IgD-negative memory B cell (primary cell): Measurements from ENCODE around the gene TEAD1. TPM values are rescaled to one million over a fixed set of nuclear protein-coding genes. Genes with fewer than 3 reads are reported as not detected.

Experiments
- H3K27ac Mint-ChIP-seq, 3 donors: one replicate each; pipeline ENCODE4 v1.8.0; 2020 to 2022; ENCODE audit warnings: mild to moderate bottlenecking in 3 of 3, mixed read lengths in 3 of 3, moderate library complexity in 1 of 3
- H3K27me3 Mint-ChIP-seq: one replicate; pipeline ENCODE4 v1.8.0; 2021; ENCODE audit warnings: mixed read lengths
- H3K36me3 Mint-ChIP-seq: one replicate; pipeline ENCODE4 v1.8.0; 2020; ENCODE audit warnings: mild to moderate bottlenecking, mixed read lengths
- H3K4me1 Mint-ChIP-seq, 3 donors: one replicate each; pipeline ENCODE4 v1.8.0; 2020 to 2022; ENCODE audit warnings: mixed read lengths in 3 of 3, mild to moderate bottlenecking in 1 of 3
- H3K4me3 Mint-ChIP-seq, 4 donors: one replicate each; pipeline ENCODE4 v1.8.0; 2020 to 2022; ENCODE audit warnings: mild to moderate bottlenecking in 4 of 4, mixed read lengths in 4 of 4, moderate library complexity in 3 of 4
- H3K9me3 Mint-ChIP-seq, 3 donors: one replicate each; pipeline ENCODE4 v1.8.0; 2020 to 2021; ENCODE audit warnings: mixed read lengths in 3 of 3, mild to moderate bottlenecking in 1 of 3
- polyA plus RNA-seq: library from polyadenylated mRNA; unstranded; fragments of 300-500 nt; fragmentation: Illumina TruSeq; gene quantifications from one replicate; pipeline ENCODE4 v1.2.3, GENCODE V29; 2021

Gene TEAD1
- polyA plus RNA-seq, 1 donor from 2014 or later = not detected

DNA sequence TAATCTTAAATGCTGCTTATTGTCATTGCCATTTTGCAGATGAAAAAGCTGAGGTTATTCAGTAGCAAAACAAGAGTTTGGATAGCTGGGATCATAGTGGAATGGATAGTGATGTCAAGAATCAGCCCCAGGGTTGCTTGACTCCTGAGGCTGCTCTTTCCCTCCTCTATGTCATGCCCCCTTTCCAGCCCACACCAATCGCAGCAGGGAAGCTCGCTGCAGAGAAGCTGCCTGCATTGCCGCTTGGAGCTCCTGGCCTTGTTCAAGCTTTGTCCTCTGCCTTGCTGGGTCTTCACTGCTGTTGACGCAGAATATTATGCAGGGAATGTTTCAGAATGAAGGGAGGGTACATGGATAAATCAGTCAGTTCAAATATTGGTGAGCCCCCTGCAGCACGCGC is 206.1 kb downstream of the TEAD1 start:
- peaks cover 0 to 2% (median 0%) of the 10 kb centered on the region in 3 donors for H3K9me3 Mint-ChIP-seq
- H3K27me3 Mint-ChIP-seq = peaks cover 3% of the 10 kb centered on the region
- H3K36me3 Mint-ChIP-seq = no peaks in the 10 kb centered on the region
- H3K4me1 Mint-ChIP-seq = peaks cover 0 to 1% (median 0%) of the 10 kb centered on the region in 3 donors
- no peak overlapping the region for H3K27ac Mint-ChIP-seq
- no peak overlapping the region for H3K4me3 Mint-ChIP-seq

GRCh38 chr11:12882670-12883069 is 208.4 kb downstream of the TEAD1 start:
- peaks cover 0 to 2% (median 0%) of the 10 kb centered on the region in 3 donors for H3K9me3 Mint-ChIP-seq
- no peak overlapping the region for H3K27ac Mint-ChIP-seq
- H3K4me1 Mint-ChIP-seq = peaks cover 0 to 1% (median 0%) of the 10 kb centered on the region in 3 donors
- no peak overlapping the region for H3K4me3 Mint-ChIP-seq
- H3K27me3 Mint-ChIP-seq = peaks cover 3% of the 10 kb centered on the region
- H3K36me3 Mint-ChIP-seq = no peaks in the 10 kb centered on the region

DNA sequence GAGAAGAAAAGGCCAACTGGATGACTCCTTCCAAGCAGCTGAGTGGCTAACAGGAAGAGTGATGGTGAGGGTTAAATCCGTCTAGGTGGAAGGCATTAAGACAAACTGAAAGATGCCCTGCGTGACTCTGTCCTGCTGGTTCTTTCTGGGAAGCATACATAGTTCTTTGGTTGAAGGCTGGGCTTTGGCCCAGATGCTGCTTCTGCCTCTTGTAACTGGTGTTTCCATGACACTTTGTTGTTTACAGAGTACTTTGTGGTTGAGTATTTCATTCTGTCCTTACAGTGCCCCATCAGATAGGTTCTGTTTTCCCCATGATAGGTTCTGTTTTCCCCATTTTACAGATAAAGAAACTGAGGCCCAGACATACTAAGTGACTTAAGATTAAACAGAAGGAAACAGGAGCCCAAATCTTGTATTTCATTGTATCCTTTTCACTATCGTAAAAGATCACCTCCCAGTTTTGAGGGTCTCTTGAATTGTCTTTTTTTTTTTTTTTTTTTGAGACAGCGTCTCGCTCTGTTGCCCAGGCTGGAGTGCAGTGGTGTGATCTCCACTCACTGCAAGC is 210.6 kb downstream of the TEAD1 start:
- H3K9me3 Mint-ChIP-seq = no peaks in the 10 kb centered on the region
- H3K36me3 Mint-ChIP-seq = no peaks in the 10 kb centered on the region
- no peak overlapping the region for H3K4me3 Mint-ChIP-seq
- peaks cover 0 to 3% (median 0%) of the 10 kb centered on the region in 3 donors for H3K4me1 Mint-ChIP-seq
- peaks cover 5% of the 10 kb centered on the region for H3K27me3 Mint-ChIP-seq
- no peak overlapping the region for H3K27ac Mint-ChIP-seq

- Mint-ChIP-seq H3K4me1 (peaks cover 0 to 2% (median 0%) of the 10 kb centered on the region in 3 donors), H3K36me3 (no peaks in the 10 kb centered on the region), H3K4me3 (no peak overlapping the region), H3K27ac (no peak overlapping the region), H3K27me3 (peaks cover 5% of the 10 kb centered on the region), H3K9me3 (no peaks in the 10 kb centered on the region)
Observed at GRCh38 chr11:12885717-12886239, 211.6 kb downstream of the TEAD1 start.

DNA sequence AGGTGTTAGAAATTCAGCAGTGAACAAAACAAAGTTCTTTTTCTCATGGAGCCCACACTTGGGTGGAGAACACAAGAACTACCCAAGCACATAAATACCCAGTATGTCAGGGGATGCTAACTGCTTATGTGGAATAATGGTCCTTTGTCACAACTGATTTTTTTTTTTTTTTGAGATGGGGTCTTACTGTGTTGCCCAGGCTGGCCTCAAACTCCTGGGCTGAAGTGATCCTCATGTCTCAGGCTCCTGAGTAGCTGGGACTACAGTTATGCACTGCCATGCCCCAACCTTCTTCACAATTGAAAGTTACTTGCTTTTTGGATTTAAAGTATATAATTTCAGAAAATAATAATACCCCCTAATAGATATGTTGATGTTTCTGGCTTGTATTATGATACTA is 212.3 kb downstream of the TEAD1 start:
- Mint-ChIP-seq H3K27ac (no peak overlapping the region), H3K9me3 (no peaks in the 10 kb centered on the region), H3K36me3 (no peaks in the 10 kb centered on the region), H3K4me3 (no peak overlapping the region), H3K27me3 (peaks cover 5% of the 10 kb centered on the region), H3K4me1 (peaks cover 0 to 2% (median 0%) of the 10 kb centered on the region in 3 donors)

DNA sequence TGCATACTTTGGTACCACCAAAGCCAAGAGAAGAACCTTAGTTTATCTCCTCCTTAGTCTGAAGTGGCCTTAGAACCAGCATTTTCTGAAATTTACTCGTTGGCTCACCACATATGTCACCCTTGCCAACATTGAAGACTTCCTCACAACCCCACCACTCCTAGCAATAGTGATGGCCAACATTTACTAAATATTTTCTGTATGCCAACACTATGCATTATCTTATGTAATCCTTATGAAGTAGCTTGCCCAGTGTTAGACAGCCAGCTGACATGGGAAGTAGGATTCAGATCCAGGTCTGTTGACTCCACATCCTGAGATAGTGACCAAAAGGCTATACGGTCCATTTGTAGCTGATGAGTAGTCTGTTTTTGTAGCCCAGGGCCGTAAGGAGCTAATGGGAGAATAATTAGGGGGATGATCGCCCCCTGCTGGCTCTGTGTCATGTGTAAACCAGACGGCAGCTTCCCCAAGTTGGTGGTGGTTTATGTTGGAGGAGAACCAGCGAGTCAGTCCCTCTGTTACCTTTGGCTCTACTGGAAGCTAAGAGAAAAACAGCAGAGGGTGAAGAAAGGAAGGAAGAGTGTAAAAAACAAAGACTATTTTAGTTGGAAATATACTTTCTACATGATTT is 214.4 kb downstream of the TEAD1 start:
- Mint-ChIP-seq H3K4me1 (peaks cover 0 to 2% (median 0%) of the 10 kb centered on the region in 3 donors), H3K27ac (no peak overlapping the region), H3K9me3 (no peaks in the 10 kb centered on the region), H3K36me3 (no peaks in the 10 kb centered on the region), H3K27me3 (peaks cover 5% of the 10 kb centered on the region), H3K4me3 (no peak overlapping the region)

- Mint-ChIP-seq H3K36me3 (no peaks in the 10 kb centered on the region), H3K27ac (no peak overlapping the region), H3K27me3 (peaks cover 1% of the 10 kb centered on the region), H3K4me3 (no peak overlapping the region), H3K9me3 (no peaks in the 10 kb centered on the region), H3K4me1 (peaks cover 0 to 2% (median 0%) of the 10 kb centered on the region in 3 donors)
Observed at GRCh38 chr11:12889243-12889642, 215.0 kb downstream of the TEAD1 start.

DNA sequence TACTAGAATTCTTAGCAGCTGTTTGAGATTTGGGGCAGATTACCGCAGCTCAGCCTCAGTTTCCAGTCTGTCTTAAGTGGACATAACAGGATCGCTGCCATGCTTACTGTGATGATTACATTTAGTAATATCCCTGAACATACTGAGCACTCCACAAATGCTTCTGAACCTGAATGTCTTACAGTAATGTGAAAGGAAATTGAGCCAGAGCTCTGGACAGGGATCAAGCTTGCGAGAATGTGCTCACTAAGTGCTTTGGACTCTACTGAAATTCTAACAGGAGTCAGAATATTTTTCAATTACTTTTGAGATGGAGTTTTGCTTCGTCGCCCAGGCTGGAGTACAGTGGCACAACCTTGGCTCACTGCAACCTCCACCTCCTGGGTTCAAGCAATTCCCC is 216.3 kb downstream of the TEAD1 start:
- H3K4me1 Mint-ChIP-seq = peaks cover 0 to 2% (median 0%) of the 10 kb centered on the region in 3 donors
- no peaks in the 10 kb centered on the region for H3K36me3 Mint-ChIP-seq
- no peak overlapping the region for H3K4me3 Mint-ChIP-seq
- peaks cover 3% of the 10 kb centered on the region for H3K27me3 Mint-ChIP-seq
- H3K9me3 Mint-ChIP-seq = no peaks in the 10 kb centered on the region
- H3K27ac Mint-ChIP-seq = no peak overlapping the region

DNA sequence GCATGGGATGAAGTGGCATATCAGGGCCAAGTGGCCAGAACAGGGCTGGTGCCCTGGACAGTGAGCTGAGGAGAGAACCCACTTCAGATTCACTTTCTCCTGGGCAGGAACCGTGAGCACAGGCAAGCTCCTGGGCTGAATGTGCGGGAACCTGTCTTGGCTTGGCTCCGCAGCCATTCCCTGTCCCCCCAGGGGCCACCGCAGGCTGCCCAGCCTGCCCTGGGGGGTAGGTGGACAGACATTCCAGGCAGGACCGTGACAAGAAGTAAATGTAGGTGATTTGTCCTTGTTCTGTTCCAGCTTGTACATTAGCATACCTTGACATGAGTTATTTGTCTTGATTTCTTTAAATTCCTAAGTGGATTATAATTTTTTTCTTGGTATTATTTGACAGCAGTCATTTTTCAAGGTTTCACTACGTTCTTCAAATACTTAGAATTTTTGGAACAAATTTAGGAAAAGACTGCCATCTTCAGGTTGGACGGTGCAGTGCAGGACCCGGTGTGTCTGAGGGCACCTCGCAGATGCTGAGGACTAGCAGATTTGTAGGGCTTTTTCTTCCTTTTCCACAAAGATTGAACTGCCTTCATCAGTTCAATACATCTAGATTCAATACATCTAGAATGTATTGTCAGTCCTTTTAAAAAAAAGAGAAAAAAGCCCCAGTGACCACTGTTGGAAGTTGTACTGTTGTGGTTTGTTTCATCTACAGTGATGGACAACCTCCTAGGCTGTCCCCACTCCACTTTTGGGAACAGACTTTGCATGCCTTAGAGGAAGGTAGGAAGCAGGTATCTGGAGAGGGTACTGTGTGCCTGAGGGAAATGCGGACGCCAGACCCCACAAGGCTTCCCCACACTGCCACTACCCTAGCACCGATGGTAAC is 219.8 kb downstream of the TEAD1 start:
- no peak overlapping the region for H3K4me3 Mint-ChIP-seq
- H3K9me3 Mint-ChIP-seq = no peaks in the 10 kb centered on the region
- H3K27me3 Mint-ChIP-seq = peaks cover 6% of the 10 kb centered on the region
- no peaks in the 10 kb centered on the region for H3K36me3 Mint-ChIP-seq
- no peak overlapping the region for H3K27ac Mint-ChIP-seq
- no peaks in the 10 kb centered on the region for H3K4me1 Mint-ChIP-seq

- H3K36me3 Mint-ChIP-seq = no peaks in the 10 kb centered on the region
- no peak overlapping the region for H3K27ac Mint-ChIP-seq
- peaks cover 0 to 2% (median 0%) of the 10 kb centered on the region in 3 donors for H3K4me1 Mint-ChIP-seq
- peaks cover 6% of the 10 kb centered on the region for H3K27me3 Mint-ChIP-seq
- no peak overlapping the region for H3K4me3 Mint-ChIP-seq
- no peaks in the 10 kb centered on the region for H3K9me3 Mint-ChIP-seq
Observed at GRCh38 chr11:12897390-12897789, 223.2 kb downstream of the TEAD1 start.

DNA sequence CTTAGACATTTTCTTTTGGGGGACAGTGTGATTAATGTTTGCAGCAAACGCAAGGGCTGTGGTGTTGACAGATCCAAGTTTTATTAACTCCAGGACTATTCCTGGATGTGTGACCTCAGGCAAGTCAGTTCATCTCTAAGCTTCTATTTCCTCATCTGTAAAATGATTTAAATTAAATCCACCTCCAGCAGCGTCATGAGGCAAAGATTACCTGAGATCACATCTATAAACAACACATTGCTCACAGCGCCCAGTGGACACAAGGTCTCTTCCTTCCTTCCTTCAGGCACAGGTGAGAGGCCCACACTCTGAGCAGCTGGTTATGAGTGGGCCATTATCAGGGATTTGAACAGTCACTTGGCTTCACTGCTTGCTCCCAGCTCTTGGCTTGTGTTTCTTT is 223.6 kb downstream of the TEAD1 start:
- peaks cover 6% of the 10 kb centered on the region for H3K27me3 Mint-ChIP-seq
- peaks cover 0 to 2% (median 0%) of the 10 kb centered on the region in 3 donors for H3K4me1 Mint-ChIP-seq
- H3K9me3 Mint-ChIP-seq = peaks cover 0 to 1% (median 0%) of the 10 kb centered on the region in 3 donors
- no peak overlapping the region for H3K27ac Mint-ChIP-seq
- H3K36me3 Mint-ChIP-seq = no peaks in the 10 kb centered on the region
- no peak overlapping the region for H3K4me3 Mint-ChIP-seq

DNA sequence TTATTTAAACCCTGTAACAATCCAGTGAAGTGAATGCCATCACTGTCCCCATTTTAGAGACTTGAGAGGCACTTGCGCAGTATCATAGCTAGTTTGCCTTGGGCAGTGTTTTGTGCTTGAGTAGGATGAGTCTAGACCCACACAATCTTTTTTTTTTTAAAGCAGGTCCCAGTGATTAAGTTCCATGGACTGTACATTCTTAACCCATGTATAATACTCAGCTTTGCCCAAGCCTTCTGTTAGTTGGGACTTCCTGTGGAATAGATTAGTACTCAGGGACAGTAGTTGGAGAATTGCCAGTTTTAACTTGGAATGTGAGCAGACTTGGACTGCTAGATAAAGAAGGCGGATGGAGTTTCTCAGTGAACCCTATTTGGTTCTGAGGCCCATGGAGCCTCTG is 226.3 kb downstream of the TEAD1 start:
- Mint-ChIP-seq H3K4me3 (no peak overlapping the region), H3K27ac (no peak overlapping the region), H3K27me3 (peaks cover 5% of the 10 kb centered on the region), H3K36me3 (no peaks in the 10 kb centered on the region), H3K9me3 (peaks cover 0 to 1% (median 0%) of the 10 kb centered on the region in 3 donors), H3K4me1 (peaks cover 0 to 2% (median 0%) of the 10 kb centered on the region in 3 donors)

GRCh38 chr11:12901272-12901671 is 227.1 kb downstream of the TEAD1 start:
- Mint-ChIP-seq H3K27me3 (peaks cover 5% of the 10 kb centered on the region), H3K36me3 (no peaks in the 10 kb centered on the region)

GRCh38 chr11:12901874-12902481 is 227.8 kb downstream of the TEAD1 start:
- H3K27ac Mint-ChIP-seq = no peak overlapping the region
- peaks cover 0 to 1% (median 0%) of the 10 kb centered on the region in 3 donors for H3K9me3 Mint-ChIP-seq
- H3K4me3 Mint-ChIP-seq = no peak overlapping the region
- peaks cover 0 to 2% (median 0%) of the 10 kb centered on the region in 3 donors for H3K4me1 Mint-ChIP-seq
- peaks cover 4% of the 10 kb centered on the region for H3K27me3 Mint-ChIP-seq
- peaks cover 3% of the 10 kb centered on the region for H3K36me3 Mint-ChIP-seq

More at GRCh38 chr11:12901272-12901671, 227.1 kb downstream of the TEAD1 start:
- Mint-ChIP-seq H3K4me3 (no peak overlapping the region), H3K27ac (no peak overlapping the region), H3K9me3 (peaks cover 0 to 1% (median 0%) of the 10 kb centered on the region in 3 donors), H3K4me1 (peaks cover 0 to 2% (median 0%) of the 10 kb centered on the region in 3 donors)
